ENCODE results near the gene NREP. TPM values are rescaled to one million over a fixed set of nuclear protein-coding genes. Genes with fewer than 3 reads are reported as not detected.

The NREP gene
- polyA plus RNA-seq, 3 donors, result 16.6 to 23.6 (median 17.1) TPM

DNA sequence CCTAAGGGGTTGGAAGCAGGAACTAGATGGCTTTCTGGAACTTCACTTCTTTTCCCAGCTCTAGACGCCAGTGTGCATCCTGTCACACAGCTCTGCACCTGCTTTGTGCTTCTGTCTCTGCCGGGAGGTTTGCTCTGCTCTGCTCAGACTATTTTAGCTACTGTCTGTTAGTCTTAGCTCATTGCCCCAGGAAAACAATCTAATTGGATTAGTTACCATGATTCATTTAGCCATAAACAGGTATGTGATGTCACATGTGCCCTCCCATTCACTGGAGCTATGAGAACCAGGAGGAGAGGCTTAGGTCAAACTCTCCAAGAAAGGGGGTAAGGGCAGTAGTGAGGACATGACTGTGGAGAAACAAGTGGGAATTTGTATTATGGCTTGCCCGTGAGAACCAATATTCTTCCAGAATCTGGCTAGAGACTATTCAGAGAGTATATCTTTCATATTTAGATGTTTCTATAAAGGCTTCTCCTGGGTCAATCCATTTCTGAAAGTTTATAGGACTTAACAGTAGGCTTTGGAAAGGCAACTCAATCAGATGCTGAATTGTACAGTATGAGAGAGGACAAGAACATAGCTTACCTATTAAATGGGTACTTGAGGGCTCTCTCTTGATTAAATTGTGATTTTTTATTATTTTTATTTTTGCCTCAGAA, 22.4 kb upstream of the NREP start:
- no peak for DNase-seq
- TF ChIP-seq CTCF (IDR thresholded peaks at IDR 0.05), result no peak
- H3K4me2 ChIP-seq (replicated peaks; ENCODE audit: extremely low read depth, low read length, poor library complexity, severe bottlenecking), result no peak overlapping the region
- Mint-ChIP-seq H3K36me3 (no peaks in the 10 kb centered on the region), H3K4me1 (peaks cover 69% of the 10 kb centered on the region), H3K27ac (no peak overlapping the region), H3K9me3 (no peaks in the 10 kb centered on the region), H3K4me3 (peak overlapping the region in 1 of 2 donors; percentile 1), H3K27me3 (ENCODE audit: low read depth in 3 of 3) (peaks cover 0 to 1% (median 0%) of the 10 kb centered on the region in 3 donors)
- no peak overlapping the region for H3K9ac ChIP-seq (ENCODE audit: insufficient read depth, low read length, poor library complexity, severe bottlenecking)
- intact Hi-C loops (cut with micrococcal nuclease), result no loop called here
- no peak overlapping the region for H2AFZ ChIP-seq (ENCODE audit: insufficient read depth, low read depth, low read length, poor library complexity, severe bottlenecking)
- no peaks in the 10 kb centered on the region for H3K79me2 ChIP-seq (ENCODE audit: insufficient read depth, low read length)
- no peak overlapping the region for H3K27ac ChIP-seq (ENCODE audit: low read depth in 1 of 2, low read length in 2 of 2)
- H3K9me3 ChIP-seq (replicated peaks in 1 of 2; ENCODE audit: control insufficient read depth in 1 of 2, insufficient read depth in 1 of 2, low read length in 2 of 2), result no peaks in the 10 kb centered on the region
- H4K20me1 ChIP-seq (ENCODE audit: insufficient read depth, low read length), result no peaks in the 10 kb centered on the region
- H3K4me1 ChIP-seq (ENCODE audit: control insufficient read depth in 1 of 2, insufficient read depth in 2 of 2, low read length in 2 of 2), result peaks cover 46 to 60% of the 10 kb centered on the region in 2 donors
- no peak overlapping the region for H3K4me3 ChIP-seq (replicated peaks in 1 of 3; ENCODE audit: low read depth in 2 of 3, low read length in 3 of 3)
- WGBS (ENCODE audit: insufficient coverage), result 20% methylated on average over 2 of the region's 3 CpGs
- H3K36me3 ChIP-seq (replicated peaks in 1 of 2; ENCODE audit: control insufficient read depth in 1 of 2, insufficient read depth in 2 of 2, low read length in 2 of 2), result no peaks in the 10 kb centered on the region
- no peaks in the 10 kb centered on the region for H3K27me3 ChIP-seq (ENCODE audit: control insufficient read depth in 2 of 2, insufficient read depth in 2 of 2, low read length in 2 of 2)

DNA sequence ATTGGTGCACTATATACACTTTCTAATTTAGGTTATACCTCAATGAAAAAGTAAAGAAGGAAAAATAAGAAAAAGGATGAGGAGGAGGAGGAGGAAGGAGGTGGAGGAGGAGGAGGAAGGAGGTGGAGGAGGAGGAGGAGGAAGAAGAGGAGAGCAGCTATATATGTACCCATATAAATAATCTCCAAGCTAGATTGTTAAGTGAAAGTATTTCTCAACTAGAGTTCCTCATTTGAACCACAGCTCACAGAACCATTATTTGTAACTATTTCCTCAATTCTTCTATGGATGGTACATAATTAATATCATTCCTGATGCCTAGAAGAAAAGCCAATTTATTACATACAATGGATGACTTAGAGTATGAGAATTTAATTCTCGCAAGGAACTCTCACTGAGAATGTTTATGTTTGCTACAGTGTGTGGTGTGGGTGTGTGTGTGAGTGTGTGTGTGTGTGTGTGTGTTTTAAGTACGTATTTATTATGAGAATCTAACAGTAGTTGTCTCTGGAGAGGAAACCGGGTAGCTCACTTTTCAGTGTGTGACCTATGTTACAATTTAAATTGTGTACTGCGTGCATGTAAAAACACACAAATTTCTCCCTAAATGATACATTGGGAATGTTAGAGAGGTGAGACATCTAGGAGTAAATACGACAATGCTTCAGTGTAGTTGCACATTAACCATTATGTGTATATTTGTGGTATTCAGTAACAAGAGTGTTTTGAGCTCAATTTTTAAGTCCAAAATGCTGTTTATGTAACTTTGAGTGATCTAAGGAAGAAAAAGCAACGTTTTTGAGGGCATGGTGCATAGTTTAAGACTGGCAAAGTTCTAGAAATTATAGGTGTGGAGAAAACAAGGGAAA, 20.2 kb upstream of the NREP start:
- Mint-ChIP-seq H3K4me3 (peak overlapping the region in 1 of 2 donors; percentile 37), H3K27ac (peak overlapping the region in 3 of 7 donors; percentile 43 to 82 (median 55)), H3K9me3 (no peaks in the 10 kb centered on the region), H3K36me3 (no peaks in the 10 kb centered on the region), H3K27me3 (ENCODE audit: low read depth in 3 of 3) (peaks cover 0 to 1% (median 0%) of the 10 kb centered on the region in 3 donors), H3K4me1 (peaks cover 73% of the 10 kb centered on the region)
- H2AFZ ChIP-seq (ENCODE audit: insufficient read depth, low read depth, low read length, poor library complexity, severe bottlenecking), result no peak overlapping the region
- peak in 2 of 3 donors; percentile 32 to 68 for DNase-seq
- intact Hi-C loops (cut with micrococcal nuclease), result no loop called here
- no peak for TF ChIP-seq CTCF (IDR thresholded peaks at IDR 0.05)
- H3K4me1 ChIP-seq (ENCODE audit: control insufficient read depth in 1 of 2, insufficient read depth in 2 of 2, low read length in 2 of 2), result peaks cover 54 to 74% of the 10 kb centered on the region in 2 donors
- H4K20me1 ChIP-seq (ENCODE audit: insufficient read depth, low read length), result no peaks in the 10 kb centered on the region
- peak overlapping the region in 1 of 2 donors; percentile 22 for H3K27ac ChIP-seq (ENCODE audit: low read depth in 1 of 2, low read length in 2 of 2)
- no peaks in the 10 kb centered on the region for H3K9me3 ChIP-seq (replicated peaks in 1 of 2; ENCODE audit: control insufficient read depth in 1 of 2, insufficient read depth in 1 of 2, low read length in 2 of 2)
- peak overlapping the region in 1 of 3 experiments; percentile 4 for H3K4me3 ChIP-seq (replicated peaks in 1 of 3; ENCODE audit: low read depth in 2 of 3, low read length in 3 of 3)
- no peaks in the 10 kb centered on the region for H3K27me3 ChIP-seq (ENCODE audit: control insufficient read depth in 2 of 2, insufficient read depth in 2 of 2, low read length in 2 of 2)
- whole genome bisulfite sequencing (ENCODE audit: insufficient coverage), result 79% methylated on average over 2 of the region's 6 CpGs
- H3K36me3 ChIP-seq (replicated peaks in 1 of 2; ENCODE audit: control insufficient read depth in 1 of 2, insufficient read depth in 2 of 2, low read length in 2 of 2), result no peaks in the 10 kb centered on the region
- H3K4me2 ChIP-seq (replicated peaks; ENCODE audit: extremely low read depth, low read length, poor library complexity, severe bottlenecking), result peak overlapping the region; percentile 19
- H3K79me2 ChIP-seq (ENCODE audit: insufficient read depth, low read length), result no peaks in the 10 kb centered on the region
- no peak overlapping the region for H3K9ac ChIP-seq (ENCODE audit: insufficient read depth, low read length, poor library complexity, severe bottlenecking)

All from CD14-positive monocyte (primary cell).